ENCODE data around the gene NT5E.

DNA sequence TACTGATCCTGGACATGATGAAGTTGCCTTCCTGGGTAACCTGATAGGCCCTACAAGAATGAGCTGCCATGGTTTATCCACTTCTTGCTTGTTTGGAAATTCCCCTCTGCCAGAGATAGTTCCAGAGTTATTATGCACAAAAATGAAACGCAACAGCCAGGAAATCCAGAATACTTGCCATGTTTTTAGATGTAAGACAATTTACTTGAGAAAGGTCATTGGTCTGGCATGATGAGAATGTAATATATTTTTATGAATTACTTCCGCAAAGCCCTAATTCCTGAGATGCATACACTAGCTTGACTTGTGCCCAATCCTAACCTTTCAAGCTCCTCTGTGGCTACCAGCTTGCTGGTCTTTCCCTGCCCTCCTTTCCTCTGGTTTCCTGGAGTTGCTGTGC, 27.9 kb upstream of the NT5E start:
- TF ChIP-seq, protein P1, sequence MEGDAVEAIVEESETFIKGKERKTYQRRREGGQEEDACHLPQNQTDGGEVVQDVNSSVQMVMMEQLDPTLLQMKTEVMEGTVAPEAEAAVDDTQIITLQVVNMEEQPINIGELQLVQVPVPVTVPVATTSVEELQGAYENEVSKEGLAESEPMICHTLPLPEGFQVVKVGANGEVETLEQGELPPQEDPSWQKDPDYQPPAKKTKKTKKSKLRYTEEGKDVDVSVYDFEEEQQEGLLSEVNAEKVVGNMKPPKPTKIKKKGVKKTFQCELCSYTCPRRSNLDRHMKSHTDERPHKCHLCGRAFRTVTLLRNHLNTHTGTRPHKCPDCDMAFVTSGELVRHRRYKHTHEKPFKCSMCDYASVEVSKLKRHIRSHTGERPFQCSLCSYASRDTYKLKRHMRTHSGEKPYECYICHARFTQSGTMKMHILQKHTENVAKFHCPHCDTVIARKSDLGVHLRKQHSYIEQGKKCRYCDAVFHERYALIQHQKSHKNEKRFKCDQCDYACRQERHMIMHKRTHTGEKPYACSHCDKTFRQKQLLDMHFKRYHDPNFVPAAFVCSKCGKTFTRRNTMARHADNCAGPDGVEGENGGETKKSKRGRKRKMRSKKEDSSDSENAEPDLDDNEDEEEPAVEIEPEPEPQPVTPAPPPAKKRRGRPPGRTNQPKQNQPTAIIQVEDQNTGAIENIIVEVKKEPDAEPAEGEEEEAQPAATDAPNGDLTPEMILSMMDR (IDR thresholded peaks at IDR 0.05; ENCODE audit: low read length): no peak
- TF ChIP-seq EZH2 (optimal IDR thresholded peaks at IDR 0.05; ENCODE audit: low read depth, low read length): no peak
